IMR-90 (cell line): Measurements from ENCODE around the gene COL20A1. TPM values are rescaled to one million over a fixed set of nuclear protein-coding genes. Genes with fewer than 3 reads are reported as not detected.

Experiments used
- ATAC-seq: fragments of 200-7000 bp; cut with Tn5 transposase; 2 replicates; pipeline ENCODE4 v1.9.1; 2020; ENCODE audit warnings: low read depth, mild to moderate bottlenecking, moderate library complexity
- BruUV-seq: library from RNA; stranded (reverse); fragments of 400-500 nt; replicated peaks from 2 replicates; lab custom pipeline; 2021; lab: Mats Ljungman, UMichigan
- CTCF ChIA-PET: fragments of 300-600 bp; formaldehyde crosslinking; extraction: SDS; loops from one replicate; lab custom pipeline; 2021; ENCODE audit warnings: antibody characterized with exemption; lab: Yijun Ruan, JAX
- POLR2A ChIA-PET: fragments of 300-600 bp; sonication (Branson Sonifier 250); formaldehyde crosslinking; loops from one replicate; lab custom pipeline; 2022; ENCODE audit warnings: antibody characterized with exemption; ENCODE audit not compliant: unreplicated experiment; lab: Charles Lee
- DNase-seq: peaks from one replicate; pipeline ENCODE4 v3.0.0; 2013
- H2AFZ ChIP-seq: replicated peaks from 2 replicates; pipeline ENCODE3; 2013; ENCODE audit warnings: low read length, mild to moderate bottlenecking; ENCODE audit not compliant: poor library complexity
- H2AK5ac ChIP-seq: 2 replicates; pipeline ENCODE4 v1.6.1; 2013; ENCODE audit warnings: low read depth, low read length, inconsistent platforms
- H2AK9ac ChIP-seq: replicated peaks from 2 replicates; pipeline ENCODE3; 2013; ENCODE audit warnings: mild to moderate bottlenecking, low read depth, low read length, moderate library complexity; ENCODE audit not compliant: poor library complexity
- H2BK120ac ChIP-seq: 2 replicates; pipeline ENCODE4 v1.6.1; 2013; ENCODE audit warnings: low read depth, low read length, inconsistent platforms
- H2BK15ac ChIP-seq: 3 replicates; pipeline ENCODE4 v1.6.1; 2013; ENCODE audit warnings: low read depth, low read length, inconsistent platforms
- H2BK20ac ChIP-seq: 2 replicates; pipeline ENCODE4 v1.6.1; 2013; ENCODE audit warnings: low read depth, mild to moderate bottlenecking, inconsistent platforms, low read length, moderate library complexity
- H2BK5ac ChIP-seq: 2 replicates; pipeline ENCODE4 v1.6.1; 2013; ENCODE audit warnings: mild to moderate bottlenecking, low read depth, low read length, inconsistent platforms; ENCODE audit not compliant: poor library complexity, severe bottlenecking
- H3K14ac ChIP-seq: replicated peaks from 2 replicates; pipeline ENCODE4 v1.6.1; 2013; ENCODE audit warnings: low read depth, low read length, inconsistent platforms
- H3K18ac ChIP-seq: 2 replicates; pipeline ENCODE4 v1.6.1; 2013; ENCODE audit warnings: low read depth, low read length, control low read depth
- H3K23ac ChIP-seq: 2 replicates; pipeline ENCODE4 v1.6.1; 2013; ENCODE audit warnings: low read depth, low read length, inconsistent platforms
- H3K27ac ChIP-seq: 2 replicates; pipeline ENCODE4 v1.5.1; 2013; ENCODE audit warnings: mild to moderate bottlenecking, control low read depth, low read length; ENCODE audit not compliant: insufficient read depth
- H3K27me3 ChIP-seq: 2 replicates; pipeline ENCODE4 v1.6.1; 2013; ENCODE audit warnings: low read length; ENCODE audit not compliant: control insufficient read depth, insufficient read depth
- H3K36me3 ChIP-seq: 2 replicates; pipeline ENCODE4 v1.6.1; 2013; ENCODE audit warnings: low read length, mixed read lengths; ENCODE audit not compliant: control insufficient read depth, insufficient read depth
- H3K4ac ChIP-seq: 2 replicates; pipeline ENCODE4 v1.6.1; 2013; ENCODE audit warnings: low read depth, low read length, inconsistent platforms
- H3K4me1 ChIP-seq: 2 replicates; pipeline ENCODE4 v1.6.1; 2013; ENCODE audit warnings: low read length, mixed read lengths; ENCODE audit not compliant: control insufficient read depth, insufficient read depth
- H3K4me2 ChIP-seq: 2 replicates; pipeline ENCODE4 v1.6.1; 2013; ENCODE audit warnings: low read depth, mild to moderate bottlenecking, control low read depth, low read length, moderate library complexity
- H3K4me3 ChIP-seq: 2 replicates; pipeline ENCODE4 v1.5.1; 2013; ENCODE audit warnings: low read depth, mild to moderate bottlenecking, control low read depth, low read length, moderate library complexity; ENCODE audit not compliant: insufficient read depth
- H3K56ac ChIP-seq: 2 replicates; pipeline ENCODE4 v1.6.1; 2013; ENCODE audit warnings: low read length, inconsistent platforms; ENCODE audit not compliant: insufficient read depth; ENCODE audit errors: extremely low read depth
- H3K79me1 ChIP-seq, 2 experiments: 2 replicates each; pipeline ENCODE4 v1.6.1; 2013; ENCODE audit warnings: low read length in 2 of 2, inconsistent platforms in 1 of 2, low read depth in 1 of 2
- H3K9ac ChIP-seq: 2 replicates; pipeline ENCODE4 v1.6.1; 2013; ENCODE audit warnings: low read depth, low read length, control low read depth
- H3K9me1 ChIP-seq: 2 replicates; pipeline ENCODE4 v1.6.1; 2013; ENCODE audit warnings: low read length, inconsistent platforms; ENCODE audit not compliant: insufficient read depth
- H3K9me3 ChIP-seq: 2 replicates; pipeline ENCODE4 v1.6.1; 2013; ENCODE audit warnings: low read length; ENCODE audit not compliant: control insufficient read depth, insufficient read depth
- H4K20me1 ChIP-seq: 2 replicates; pipeline ENCODE4 v1.6.1; 2013; ENCODE audit warnings: low read length, inconsistent platforms; ENCODE audit not compliant: insufficient read depth
- H4K5ac ChIP-seq: 2 replicates; pipeline ENCODE4 v1.6.1; 2013; ENCODE audit warnings: mild to moderate bottlenecking, low read depth, low read length, control low read depth
- H4K8ac ChIP-seq, 2 experiments: 2 replicates each; pipeline ENCODE4 v1.6.1; 2013; ENCODE audit warnings: low read depth in 2 of 2, low read length in 2 of 2, control low read depth in 1 of 2, inconsistent platforms in 1 of 2
- H4K91ac ChIP-seq: 2 replicates; pipeline ENCODE4 v1.6.1; 2013; ENCODE audit warnings: low read depth, low read length, inconsistent platforms; ENCODE audit not compliant: insufficient read depth
- CEBPB ChIP-seq: IDR thresholded peaks from 2 replicates; pipeline ENCODE4 v1.6.1; 2012; ENCODE audit warnings: low read depth, low read length, improper control_type of control experiment
- CTCF ChIP-seq: conservative IDR thresholded peaks from 2 replicates; pipeline ENCODE4 v1.5.1; 2012; ENCODE audit warnings: mild to moderate bottlenecking, low read depth, low read length, improper control_type of control experiment
- FOS ChIP-seq: fragments of 150-350 bp; IDR thresholded peaks from 2 replicates; pipeline ENCODE4 v1.6.1; 2016; ENCODE audit warnings: low read depth, low read length
- MXI1 ChIP-seq: IDR thresholded peaks from 2 replicates; pipeline ENCODE4 v1.6.1; 2012; ENCODE audit warnings: low read depth, mild to moderate bottlenecking, low read length, moderate library complexity, borderline replicate concordance
- POLR2A ChIP-seq: IDR thresholded peaks from 2 replicates; pipeline ENCODE4 v1.6.1; 2012; ENCODE audit warnings: mild to moderate bottlenecking, low read depth, low read length
- RFX5 ChIP-seq: IDR thresholded peaks from 2 replicates; pipeline ENCODE4 v1.8.0; 2012; ENCODE audit warnings: low read depth, mild to moderate bottlenecking, low read length, moderate library complexity
- SMC3 ChIP-seq: fragments of 150-350 bp; IDR thresholded peaks from 2 replicates; pipeline ENCODE4 v1.6.1; 2016; ENCODE audit warnings: low read depth, mild to moderate bottlenecking, antibody characterized with exemption, low read length, moderate library complexity
- USF2 ChIP-seq: fragments of 150-350 bp; IDR thresholded peaks from 2 replicates; pipeline ENCODE4 v1.6.1; 2017; ENCODE audit warnings: mild to moderate bottlenecking, antibody characterized with exemption, low read length, low read depth
- WGBS, 2 experiments: methylation state at CpG; one replicate each; pipeline versions ENCODE4 v1.1.5 to v1.1.7; 2013; ENCODE audit warnings: missing lambda C conversion rate in 2 of 2; ENCODE audit not compliant: insufficient read length in 1 of 2; ENCODE audit errors: extremely low coverage in 2 of 2; 5-methylcytosine and 5-hydroxymethylcytosine counted together
- dilution Hi-C: fragments of 300-500 bp; cut with HindIII; formaldehyde crosslinking; loops from one replicate; pipeline ENCODE4 v1.14.3; 2018; ENCODE audit warnings: low sequenced_read_pairs; ENCODE audit not compliant: unreplicated experiment
- in situ Hi-C: fragments of 300-500 bp; cut with MboI; formaldehyde crosslinking; loops from 3 replicates; pipeline ENCODE4 v1.14.3; 2019; ENCODE audit warnings: low sequenced_read_pairs, inconsistent platforms, mixed read lengths
- intact Hi-C: fragments of 100-400 bp; cut with micrococcal nuclease; formaldehyde crosslinking; loops from 2 replicates; pipeline ENCODE4 v1.10.0; 2022
- polyA plus RNA-seq, 3 experiments: library from polyadenylated mRNA; depleted of rRNA; stranded (reverse); fragments of >200 nt; gene quantifications; 2 replicates each; pipeline ENCODE4 v1.2.3, GENCODE V29; 2012; ENCODE audit warnings: low replicate concordance in 1 of 3
- total RNA-seq: library from RNA; depleted of rRNA; stranded (reverse); fragments of >200 nt; gene quantifications from 2 replicates; pipeline ENCODE4 v1.2.3, GENCODE V29; 2012

Gene COL20A1
- total and polyA plus RNA-seq, 2 of the 4 experiments (the other 2 are of a cell fraction) = not detected

- TF ChIP-seq CEBPB = no peak
- no peak for TF ChIP-seq POLR2A
- TF ChIP-seq CTCF = no peak
- TF ChIP-seq USF2 = no peak
- TF ChIP-seq FOS = no peak
- no peak for TF ChIP-seq MXI1
- no peak for TF ChIP-seq RFX5
- TF ChIP-seq SMC3 = no peak
- H4K8ac ChIP-seq = no peak overlapping the region
- H3K27me3 ChIP-seq = peaks cover 21% of the 10 kb centered on the region
- H3K36me3 ChIP-seq = peaks cover 24% of the 10 kb centered on the region
- intact Hi-C loops (no loop called here), dilution Hi-C loops (no loop called here), in situ Hi-C loops (no loop called here)
- CTCF ChIA-PET = interaction anchor here (0.7 to 1.2 kb wide), 2 partner anchors 68 to 69 kb away, joined by 3 to 4 read pairs; no protein-coding TSS in a partner anchor
- H3K56ac ChIP-seq = no peak overlapping the region
- H2BK15ac ChIP-seq = no peak overlapping the region
- H3K9me3 ChIP-seq = no peaks in the 10 kb centered on the region
- H3K4me3 ChIP-seq = no peak overlapping the region
- ATAC-seq = no peak
- H3K14ac ChIP-seq = no peak overlapping the region
- no peak overlapping the region for H3K27ac ChIP-seq
- H3K18ac ChIP-seq = no peak overlapping the region
- no peak overlapping the region for H4K5ac ChIP-seq
- peaks cover 54% of the 10 kb centered on the region for H4K20me1 ChIP-seq
- H3K4me1 ChIP-seq = no peaks in the 10 kb centered on the region
- H2BK20ac ChIP-seq = no peak overlapping the region
- H3K4me2 ChIP-seq = no peak overlapping the region
- BruUV-seq = no TSS peak
- H3K4ac ChIP-seq = no peak overlapping the region
- H2AFZ ChIP-seq = no peak overlapping the region
- no peak overlapping the region for H2BK5ac ChIP-seq
- no peak overlapping the region; the same call in 1 of the 2 replicates for H2AK5ac ChIP-seq
- no peak overlapping the region for H2BK120ac ChIP-seq
- H4K91ac ChIP-seq = no peak overlapping the region
- no peak overlapping the region for H3K23ac ChIP-seq
- no peak overlapping the region for H3K9ac ChIP-seq
- H3K79me1 ChIP-seq = peaks cover 0 to 10% of the 10 kb centered on the region in 2 experiments; a peak in 1 of 4 replicates
- 78% methylated on average over 3 of the region's 10 CpGs; no CpG with 5 or more reads in 1 of the 2 experiments for WGBS, 2 experiments
- DNase-seq = no peak
- H3K9me1 ChIP-seq = no peaks in the 10 kb centered on the region
- no peak overlapping the region for H2AK9ac ChIP-seq
- POLR2A ChIA-PET = no interaction called here
Observed at GRCh38 chr20:63291811-63292210, 1.2 kb upstream of the COL20A1 start.
